Small intestine (tissue), 7 donors: Measurements from ENCODE around the gene UBC. TPM values are rescaled to one million over a fixed set of nuclear protein-coding genes. Genes with fewer than 3 reads are reported as not detected.
"Not testable (repeated sequence)": the region's sequence is repeated elsewhere in the genome, so short reads cannot be mapped to it uniquely, and the experiment has no call there.

Experiments
- DNase-seq, 2 donors: peaks; one replicate each; pipeline versions ENCODE4 v3.0.0 to v3.0.0-alpha.2; 2013
- FAIRE-seq: peaks from 2 replicates; lab custom pipeline; 2012; peaks lifted over from hg19 to GRCh38; lab: Jason Lieb, UNC
- H3K27ac ChIP-seq, 3 donors: one replicate each; pipeline ENCODE4 v1.5.1; 2013; ENCODE audit warnings: low read length in 2 of 3, mild to moderate bottlenecking in 2 of 3, control low read depth in 1 of 3, inconsistent platforms in 1 of 3, low read depth in 1 of 3, moderate library complexity in 1 of 3
- H3K27me3 ChIP-seq, 3 donors: one replicate each; pipeline ENCODE4 v1.6.1; 2013; ENCODE audit warnings: low read length in 3 of 3, inconsistent platforms in 1 of 3; ENCODE audit not compliant: control insufficient read depth in 3 of 3, insufficient read depth in 3 of 3
- H3K36me3 ChIP-seq, 3 donors: one replicate each; pipeline ENCODE4 v1.6.1; 2013; ENCODE audit warnings: low read length in 3 of 3, inconsistent platforms in 1 of 3, low read depth in 1 of 3, mild to moderate bottlenecking in 1 of 3, moderate library complexity in 1 of 3; ENCODE audit not compliant: control insufficient read depth in 3 of 3, insufficient read depth in 2 of 3
- H3K4me1 ChIP-seq, 3 donors: one replicate each; pipeline ENCODE4 v1.6.1; 2013; ENCODE audit warnings: low read length in 2 of 3, inconsistent platforms in 1 of 3, low read depth in 1 of 3, mild to moderate bottlenecking in 1 of 3, moderate library complexity in 1 of 3; ENCODE audit not compliant: control insufficient read depth in 3 of 3, insufficient read depth in 2 of 3
- H3K4me3 ChIP-seq, 3 donors: one replicate each; pipeline ENCODE4 v1.5.1; 2013; ENCODE audit warnings: low read length in 3 of 3, control low read depth in 1 of 3, inconsistent platforms in 1 of 3, low read depth in 1 of 3, mild to moderate bottlenecking in 1 of 3, moderate library complexity in 1 of 3
- H3K9me3 ChIP-seq, 2 donors: one replicate each; pipeline ENCODE4 v1.6.1; 2013; ENCODE audit warnings: low read depth in 1 of 2, low read length in 1 of 2; ENCODE audit not compliant: control insufficient read depth in 2 of 2, insufficient read depth in 1 of 2
- WGBS, 3 donors: extraction: QIAGEN DNeasy Blood & Tissue Kit; methylation state at CpG; one replicate each; pipeline ENCODE4 v1.1.7; 2013; 5-methylcytosine and 5-hydroxymethylcytosine counted together
- polyA plus RNA-seq, 4 donors: library from polyadenylated mRNA; stranded (reverse) in 3 of 4; unstranded in 1 of 4; fragments of 200-250 nt in 3 of 4; fragments of 120-200 nt in 1 of 4; gene quantifications; one replicate each; pipeline versions ENCODE4 v1.2.1 to v1.2.3, GENCODE V29; 2013
- donor health status: healthy with polysubstance abuse.
- donor health status: control.
- donor health status: control.
- donor health status: Bipolar disorder and iron deficiency.
- donor health status: healthy.

Gene UBC
- polyA plus RNA-seq, 4 donors, result 704 to 1,948 (median 1,166) TPM

DNA sequence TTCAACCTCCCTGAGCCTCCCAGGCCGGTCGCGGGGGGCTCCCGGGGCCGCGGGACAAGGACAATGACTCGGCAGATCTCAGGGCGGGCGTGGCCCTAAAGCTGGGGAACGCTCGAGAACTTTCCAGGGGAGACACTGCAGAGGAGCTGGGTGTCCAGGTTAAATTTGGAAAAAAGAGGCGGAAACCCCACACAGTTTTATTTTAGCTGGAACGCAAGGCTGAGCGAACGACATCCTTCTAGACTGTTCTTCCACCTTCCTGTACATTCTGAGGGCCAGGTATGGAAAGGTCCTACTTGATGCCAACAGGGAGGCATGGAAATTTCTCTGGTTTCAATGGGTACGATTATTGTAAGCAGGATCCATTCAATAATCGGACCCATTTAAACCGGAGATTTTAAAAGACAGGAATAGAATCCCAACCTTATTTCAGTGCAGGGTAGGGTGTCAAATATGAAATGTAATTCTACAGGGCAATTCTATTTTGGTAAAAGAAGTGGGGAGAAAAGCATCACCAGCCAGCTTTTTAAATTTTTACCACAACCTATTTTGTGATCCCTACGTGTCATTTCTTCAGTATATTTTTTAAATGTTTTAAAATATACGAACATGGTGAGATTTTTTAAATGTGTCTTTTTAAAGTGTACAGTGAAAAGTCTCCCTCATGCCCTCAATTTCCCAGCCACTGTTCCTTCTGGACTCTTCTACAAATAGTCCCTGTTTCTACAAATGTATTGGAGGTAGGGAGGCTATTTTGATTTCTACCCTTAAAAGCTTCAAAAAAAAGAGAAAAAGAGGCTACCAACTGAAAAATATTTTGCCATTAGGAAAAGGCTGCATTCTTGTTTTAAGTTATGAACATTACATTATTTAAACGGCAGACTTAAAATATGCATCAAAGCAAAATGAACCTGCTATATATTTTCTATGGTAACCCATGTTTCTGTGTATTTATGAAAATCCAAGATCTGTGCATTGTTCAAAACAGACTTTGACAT lies 1.1 kb upstream of the UBC start:
- Histone ChIP-seq H3K4me3 (peak overlapping the region; percentile 79 to 99 (median 98)), H3K27ac (peak overlapping the region; percentile 97 to 100 (median 97)), H3K9me3 (no peaks in the 10 kb centered on the region), H3K27me3 (no peaks in the 10 kb centered on the region), H3K4me1 (peaks cover 3 to 51% (median 6%) of the 10 kb centered on the region in 3 donors), H3K36me3 (peaks cover 2 to 24% (median 8%) of the 10 kb centered on the region in 3 donors)
- DNase-seq (peak in 1 of 2 donors; percentile 65), FAIRE-seq (no peak)
- 7 to 14% (median 12%) methylated on average over 21 of the region's 21 CpGs for WGBS, 3 donors

DNA sequence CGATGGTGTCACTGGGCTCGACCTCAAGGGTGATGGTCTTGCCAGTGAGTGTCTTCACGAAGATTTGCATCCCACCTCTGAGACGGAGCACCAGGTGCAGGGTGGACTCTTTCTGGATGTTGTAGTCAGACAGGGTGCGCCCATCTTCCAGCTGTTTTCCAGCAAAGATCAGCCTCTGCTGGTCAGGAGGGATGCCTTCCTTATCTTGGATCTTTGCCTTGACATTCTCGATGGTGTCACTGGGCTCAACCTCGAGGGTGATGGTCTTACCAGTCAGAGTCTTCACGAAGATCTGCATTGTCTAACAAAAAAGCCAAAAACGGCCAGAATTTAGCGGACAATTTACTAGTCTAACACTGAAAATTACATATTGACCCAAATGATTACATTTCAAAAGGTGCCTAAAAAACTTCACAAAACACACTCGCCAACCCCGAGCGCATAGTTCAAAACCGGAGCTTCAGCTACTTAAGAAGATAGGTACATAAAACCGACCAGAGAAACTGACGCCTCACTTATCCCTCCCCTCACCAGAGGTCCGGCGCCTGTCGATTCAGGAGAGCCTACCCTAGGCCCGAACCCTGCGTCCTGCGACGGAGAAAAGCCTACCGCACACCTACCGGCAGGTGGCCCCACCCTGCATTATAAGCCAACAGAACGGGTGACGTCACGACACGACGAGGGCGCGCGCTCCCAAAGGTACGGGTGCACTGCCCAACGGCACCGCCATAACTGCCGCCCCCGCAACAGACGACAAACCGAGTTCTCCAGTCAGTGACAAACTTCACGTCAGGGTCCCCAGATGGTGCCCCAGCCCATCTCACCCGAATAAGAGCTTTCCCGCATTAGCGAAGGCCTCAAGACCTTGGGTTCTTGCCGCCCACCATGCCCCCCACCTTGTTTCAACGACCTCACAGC lies 717 bp downstream of the UBC start:
- DNase-seq, result peak; percentile 92 to 93
- peaks cover 3 to 43% (median 9%) of the 10 kb centered on the region in 3 donors for H3K4me1 ChIP-seq
- peaks cover 6 to 24% (median 8%) of the 10 kb centered on the region in 3 donors for H3K36me3 ChIP-seq

DNA sequence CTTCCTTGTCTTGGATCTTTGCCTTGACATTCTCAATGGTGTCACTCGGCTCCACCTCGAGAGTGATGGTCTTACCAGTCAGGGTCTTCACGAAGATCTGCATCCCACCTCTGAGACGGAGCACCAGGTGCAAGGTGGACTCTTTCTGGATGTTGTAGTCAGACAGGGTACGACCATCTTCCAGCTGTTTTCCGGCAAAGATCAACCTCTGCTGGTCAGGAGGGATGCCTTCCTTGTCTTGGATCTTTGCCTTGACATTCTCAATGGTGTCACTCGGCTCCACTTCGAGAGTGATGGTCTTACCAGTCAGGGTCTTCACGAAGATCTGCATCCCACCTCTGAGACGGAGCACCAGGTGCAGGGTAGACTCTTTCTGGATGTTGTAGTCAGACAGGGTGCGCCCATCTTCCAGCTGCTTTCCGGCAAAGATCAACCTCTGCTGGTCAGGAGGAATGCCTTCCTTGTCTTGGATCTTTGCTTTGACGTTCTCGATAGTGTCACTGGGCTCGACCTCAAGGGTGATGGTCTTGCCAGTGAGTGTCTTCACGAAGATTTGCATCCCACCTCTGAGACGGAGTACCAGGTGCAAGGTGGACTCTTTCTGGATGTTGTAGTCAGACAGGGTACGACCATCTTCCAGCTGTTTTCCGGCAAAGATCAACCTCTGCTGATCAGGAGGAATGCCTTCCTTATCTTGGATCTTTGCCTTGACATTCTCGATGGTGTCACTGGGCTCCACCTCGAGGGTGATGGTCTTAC lies 1.7 kb downstream of the UBC start:
- not testable (repeated sequence) for H3K27ac ChIP-seq, H3K27me3 ChIP-seq, H3K9me3 ChIP-seq, DNase-seq, FAIRE-seq
- WGBS, 3 donors, result 27 to 60% (median 31%) methylated on average over 16 to 21 of the region's 21 CpGs
- Histone ChIP-seq H3K4me3 (peak overlapping the region in 2 of 3 donors; percentile 79 to 99), H3K4me1 (peaks cover 3 to 33% (median 3%) of the 10 kb centered on the region in 3 donors), H3K36me3 (peaks cover 6 to 24% (median 8%) of the 10 kb centered on the region in 3 donors)

More for the DNA sequence above, 717 bp downstream of the UBC start:
- Histone ChIP-seq H3K27ac (peak overlapping the region; percentile 97 to 100 (median 97)), H3K4me3 (peak overlapping the region; percentile 79 to 99 (median 98)), H3K27me3 (no peaks in the 10 kb centered on the region), H3K9me3 (no peaks in the 10 kb centered on the region)
- no peak for FAIRE-seq
- 1 to 4% (median 2%) methylated on average over 46 of the region's 46 CpGs for WGBS, 3 donors

DNA sequence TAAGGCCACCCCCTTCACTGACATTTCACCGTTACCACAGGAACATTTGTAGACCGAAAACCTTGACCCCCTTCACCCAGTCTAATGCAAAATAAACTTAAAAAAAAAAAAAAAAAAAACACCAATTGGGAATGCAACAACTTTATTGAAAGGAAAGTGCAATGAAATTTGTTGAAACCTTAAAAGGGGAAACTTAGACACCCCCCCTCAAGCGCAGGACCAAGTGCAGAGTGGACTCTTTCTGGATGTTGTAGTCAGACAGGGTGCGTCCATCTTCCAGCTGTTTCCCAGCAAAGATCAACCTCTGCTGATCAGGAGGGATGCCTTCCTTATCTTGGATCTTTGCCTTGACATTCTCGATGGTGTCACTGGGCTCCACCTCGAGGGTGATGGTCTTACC lies 2.9 kb downstream of the UBC start:
- not testable (repeated sequence) for H3K9me3 ChIP-seq, DNase-seq, FAIRE-seq, H3K27me3 ChIP-seq
- Histone ChIP-seq H3K4me3 (peak overlapping the region; percentile 8 to 25 (median 19)), H3K4me1 (peaks cover 3 to 28% (median 3%) of the 10 kb centered on the region in 3 donors), H3K27ac (peak overlapping the region in 1 of 3 donors; percentile 23), H3K36me3 (peaks cover 6 to 24% (median 8%) of the 10 kb centered on the region in 3 donors)
- WGBS, 3 donors, result 45 to 55% (median 48%) methylated on average over 5 to 6 of the region's 6 CpGs

DNA sequence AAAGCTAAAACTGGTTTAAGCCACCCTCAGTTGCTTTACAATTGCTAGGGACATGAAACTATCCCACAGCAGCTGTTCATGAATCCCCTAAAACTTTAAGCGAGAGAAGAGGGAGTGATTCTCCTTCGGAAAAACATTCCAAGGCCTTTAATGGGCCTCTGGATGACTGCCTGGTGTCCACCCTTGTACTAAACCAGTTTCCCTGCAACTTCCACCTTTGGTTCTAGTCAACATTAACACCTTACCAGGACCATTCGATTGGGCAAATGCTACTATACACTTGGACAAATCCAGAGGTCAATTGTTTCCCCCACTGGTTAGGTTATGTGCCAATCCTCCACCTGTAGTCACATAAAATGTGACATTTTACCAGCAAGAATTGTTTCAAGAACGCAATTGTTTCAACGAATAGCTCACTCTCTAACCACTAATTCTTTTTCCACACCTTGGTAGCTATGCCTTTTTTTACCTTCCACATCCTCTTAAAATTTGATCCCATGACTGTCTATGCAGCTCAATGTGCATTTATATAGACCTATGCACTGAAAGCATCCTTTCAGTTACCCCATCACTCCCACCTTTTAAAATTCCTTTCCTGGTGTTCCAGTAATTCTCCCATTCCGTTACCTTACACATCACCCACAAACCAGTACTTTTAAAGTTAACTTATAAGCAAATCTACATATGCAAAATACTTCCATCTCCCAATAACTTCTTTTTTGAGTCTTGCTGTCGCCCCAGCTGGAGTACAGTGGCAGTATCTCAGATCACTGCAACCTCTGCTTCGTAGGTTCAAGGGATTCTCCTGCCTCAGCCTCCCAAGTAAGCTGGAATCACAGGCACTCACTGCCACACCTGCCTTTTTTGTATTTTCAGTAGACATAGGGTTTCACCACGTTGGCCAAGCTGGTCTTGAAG lies 3.6 kb downstream of the UBC start:
- Histone ChIP-seq H3K9me3 (no peaks in the 10 kb centered on the region), H3K4me1 (peaks cover 3 to 28% (median 3%) of the 10 kb centered on the region in 3 donors), H3K36me3 (peaks cover 6 to 24% (median 8%) of the 10 kb centered on the region in 3 donors), H3K27ac (peak overlapping the region in 1 of 3 donors; percentile 35), H3K27me3 (no peaks in the 10 kb centered on the region), H3K4me3 (peak overlapping the region; percentile 8 to 25 (median 19))
- WGBS, 3 donors, result 48 to 63% (median 50%) methylated on average over 9 of the region's 9 CpGs
- no peak for FAIRE-seq
- DNase-seq, result peak in 1 of 2 donors; percentile 49

DNA sequence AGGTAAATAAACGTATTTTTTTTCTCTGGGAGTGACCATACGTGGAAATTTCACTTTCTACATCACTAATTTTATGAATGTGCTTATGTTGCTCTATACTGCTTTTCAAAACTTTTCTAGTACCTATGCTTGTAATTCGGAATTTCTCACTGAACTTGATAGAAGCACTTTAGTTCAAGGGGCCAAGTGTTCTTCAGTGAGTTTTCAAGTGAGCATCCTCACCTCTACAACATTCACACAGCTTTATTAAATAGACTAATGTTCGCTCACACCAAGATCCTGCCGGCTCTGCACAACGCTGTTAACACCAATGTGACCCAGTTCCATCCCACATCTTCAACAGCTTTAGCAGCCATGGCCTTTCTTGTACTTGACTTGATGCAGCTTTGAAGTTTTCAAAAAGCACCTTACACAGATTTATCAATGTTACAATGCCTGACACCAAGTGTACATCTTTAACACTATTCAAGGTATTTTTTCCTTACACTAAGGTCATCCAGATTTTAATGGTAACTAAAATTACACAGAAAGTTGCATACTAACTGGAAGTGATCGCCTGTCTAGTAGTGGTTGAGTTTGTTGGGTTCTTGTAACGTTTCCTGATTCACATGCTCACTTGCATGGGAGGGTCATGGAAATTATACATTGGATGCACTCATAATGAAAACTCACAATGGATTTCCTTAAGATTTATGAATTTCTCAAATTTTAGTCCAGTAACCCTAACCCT lies 4.5 kb downstream of the UBC start:
- WGBS, 3 donors, result 52 to 64% (median 59%) methylated on average over 8 of the region's 8 CpGs
- Histone ChIP-seq H3K4me3 (no peak overlapping the region), H3K27ac (peak overlapping the region in 2 of 3 donors; percentile 2 to 48), H3K27me3 (no peaks in the 10 kb centered on the region), H3K36me3 (peaks cover 6 to 24% (median 8%) of the 10 kb centered on the region in 3 donors), H3K4me1 (peaks cover 3 to 22% (median 3%) of the 10 kb centered on the region in 3 donors), H3K9me3 (no peaks in the 10 kb centered on the region)
- FAIRE-seq (no peak), DNase-seq (no peak)
